ENCODE data around the gene AGAP1.

The AGAP1 gene

DNA sequence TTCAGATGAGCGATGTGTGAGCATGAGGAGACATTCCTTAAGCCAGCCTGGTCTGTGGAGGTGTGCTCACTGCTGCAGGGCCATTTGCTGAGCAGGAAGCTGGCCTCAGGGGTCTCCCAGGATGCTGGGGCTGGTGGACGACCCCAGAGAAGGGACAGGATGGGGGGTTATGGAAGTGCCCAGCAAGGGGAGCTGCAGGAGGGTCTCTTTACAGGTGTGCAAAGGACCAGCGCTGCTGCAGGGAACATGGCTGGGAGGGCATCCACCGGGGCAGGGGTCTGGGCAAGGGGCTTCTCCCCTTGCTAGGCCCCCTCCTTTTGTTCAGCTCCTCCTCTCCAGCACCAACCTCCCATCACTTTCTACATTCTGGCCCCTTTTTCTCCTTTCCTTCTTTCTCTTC is 489.2 kb downstream of the AGAP1 start:
- DNase-seq, result no peak

DNA sequence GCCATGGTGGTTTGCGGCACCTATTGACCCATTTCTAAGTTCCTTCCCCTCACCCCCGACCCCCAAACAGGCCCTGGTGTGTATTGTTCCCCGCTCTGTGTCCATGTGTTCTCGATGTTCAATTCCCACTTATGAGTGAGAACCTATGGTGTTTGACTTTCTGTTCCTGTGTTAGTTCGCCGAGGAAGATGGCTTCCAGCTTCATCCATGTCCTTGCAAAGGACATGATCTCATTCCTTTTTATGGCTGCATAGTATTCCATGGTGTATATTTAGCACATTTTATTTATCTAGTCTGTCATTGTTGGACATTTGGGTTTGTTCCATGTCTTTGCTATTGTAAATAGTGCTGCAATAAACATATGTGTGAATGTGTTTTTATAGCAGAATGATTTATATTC is 490.7 kb downstream of the AGAP1 start:
- DNase-seq, result no peak

DNA sequence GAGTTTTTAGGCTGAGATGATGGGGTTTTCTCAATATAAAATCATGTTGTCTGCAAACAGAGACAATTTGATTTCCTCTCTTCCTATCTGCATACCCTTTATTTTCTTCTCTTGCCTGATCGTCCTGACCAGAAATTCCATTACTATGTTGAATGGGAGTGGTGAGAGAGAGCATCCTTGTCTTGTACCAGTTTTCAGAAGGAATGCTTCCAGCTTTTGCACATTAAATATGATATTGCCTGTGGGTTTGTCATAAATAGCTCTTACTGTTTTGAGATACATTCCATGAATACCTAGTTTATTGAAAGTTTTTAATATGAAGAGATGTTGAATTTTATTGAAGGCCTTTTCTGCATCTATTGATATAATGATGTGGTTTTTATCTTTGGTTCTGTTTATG is 492.5 kb downstream of the AGAP1 start:
- no peak for DNase-seq

DNA sequence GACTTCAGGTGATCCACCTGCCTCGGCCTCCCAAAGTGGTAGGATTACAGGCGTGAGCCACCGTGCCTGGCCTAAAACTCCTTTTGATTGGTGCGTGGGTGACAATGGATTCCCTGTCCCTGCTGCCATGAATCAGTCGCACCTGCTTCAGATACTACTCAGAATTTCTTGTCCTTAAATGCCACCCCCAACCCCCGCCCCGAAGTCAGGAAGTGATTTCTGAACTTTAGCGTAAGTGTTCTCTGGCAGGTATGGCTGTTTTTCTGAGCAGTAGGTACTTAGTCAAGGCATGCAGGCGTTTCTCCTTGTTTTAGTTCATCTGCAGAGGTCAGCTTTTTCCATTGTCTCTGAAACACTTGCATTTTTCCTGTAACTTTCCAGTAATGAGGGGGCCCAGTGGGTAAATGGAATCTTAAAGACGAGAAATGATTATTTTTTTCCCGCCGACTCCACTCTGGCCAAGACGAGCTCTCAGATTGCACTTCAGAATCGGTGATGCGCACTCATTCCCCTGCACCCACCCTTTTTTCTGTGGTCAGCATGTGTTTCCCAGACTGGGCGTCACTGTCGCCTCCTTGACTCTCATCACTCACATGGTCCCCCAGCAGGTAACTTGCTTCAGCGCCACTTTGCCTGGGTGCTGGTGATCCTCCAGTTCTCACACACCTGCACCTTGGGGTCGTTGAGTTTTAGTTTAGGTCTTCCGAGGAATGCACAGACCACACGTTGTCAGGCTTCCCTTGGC is 494.6 kb downstream of the AGAP1 start:
- no peak for DNase-seq

DNA sequence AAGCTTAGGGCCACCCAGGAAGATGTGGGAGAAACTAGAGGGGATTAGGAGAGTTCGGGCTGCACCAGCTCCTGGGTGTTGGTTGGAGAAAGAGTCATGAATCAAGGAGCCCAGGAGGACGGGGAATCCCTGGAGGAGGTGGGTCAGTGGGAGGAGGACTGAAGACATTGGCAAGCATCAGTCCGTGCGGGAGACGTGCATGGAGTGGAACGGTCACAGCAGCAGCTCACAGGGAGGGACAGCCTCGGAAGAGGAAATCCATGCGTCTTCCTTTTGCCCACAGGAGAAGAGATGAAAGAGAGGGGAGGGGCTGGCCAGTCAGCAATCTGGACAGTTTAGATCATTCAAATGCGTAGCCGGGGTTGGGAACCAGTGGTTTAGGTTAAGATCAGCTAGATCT is 495.7 kb downstream of the AGAP1 start:
- DNase-seq, result no peak

DNA sequence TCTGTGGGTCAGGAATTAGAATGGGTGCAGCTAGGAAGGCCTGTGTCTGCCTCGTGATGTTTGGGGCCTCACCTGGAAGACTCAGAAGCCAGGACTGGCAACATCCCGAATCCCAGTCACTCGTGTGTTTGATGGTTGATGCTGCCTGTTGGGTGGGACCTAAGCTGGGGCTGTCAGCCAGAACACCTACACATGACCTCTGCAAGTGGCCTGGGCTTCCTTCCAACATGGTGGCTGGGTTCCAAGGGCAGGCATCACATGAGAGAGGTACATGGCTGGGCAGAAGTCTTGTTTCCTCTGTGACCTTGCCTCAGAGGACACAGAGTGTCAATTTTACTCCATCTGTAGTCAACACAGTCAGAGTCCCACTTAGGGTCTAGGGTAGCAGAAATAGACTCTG is 496.5 kb downstream of the AGAP1 start:
- DNase-seq, result peak; percentile 29

DNA sequence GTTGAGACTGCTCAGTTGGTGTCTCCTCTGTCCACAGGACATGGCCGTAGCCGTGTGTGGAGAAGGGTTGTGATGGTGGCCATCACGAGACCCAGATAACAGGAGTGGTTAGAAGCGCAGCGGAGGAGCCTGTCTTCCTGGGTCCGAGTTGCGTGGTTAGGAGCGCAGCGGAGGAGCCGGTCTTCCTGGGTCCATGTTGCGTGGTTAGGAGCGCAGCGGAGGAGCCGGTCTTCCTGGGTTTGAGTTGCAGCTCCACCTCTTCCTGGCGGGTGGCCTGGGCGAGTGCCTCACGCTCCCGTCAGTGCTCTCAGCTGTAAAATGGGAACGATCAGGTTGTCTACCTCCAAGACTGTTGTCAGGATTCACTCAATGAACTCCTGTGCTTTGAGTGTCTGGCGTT is 498.2 kb downstream of the AGAP1 start:
- DNase-seq, result no peak

DNA sequence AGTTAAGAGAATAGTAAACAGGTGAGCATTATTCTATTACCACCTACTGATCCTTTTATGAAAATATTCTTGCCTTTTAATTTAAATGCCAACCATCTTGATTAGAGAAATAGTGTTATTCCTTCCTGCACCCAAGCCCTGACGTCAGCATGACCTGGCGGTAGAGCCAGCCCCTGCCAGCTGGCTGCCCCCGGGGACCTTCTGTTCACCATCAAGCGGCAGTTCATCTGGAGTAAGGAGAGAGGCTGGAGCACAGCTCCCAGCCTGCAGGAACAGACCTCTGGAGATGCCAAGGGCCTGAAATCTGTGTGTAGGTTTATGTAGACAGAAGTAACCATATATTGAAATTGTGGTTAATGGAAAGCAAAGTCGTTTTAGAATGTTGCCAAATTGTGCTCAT is 502.6 kb downstream of the AGAP1 start:
- DNase-seq, result no peak

DNA sequence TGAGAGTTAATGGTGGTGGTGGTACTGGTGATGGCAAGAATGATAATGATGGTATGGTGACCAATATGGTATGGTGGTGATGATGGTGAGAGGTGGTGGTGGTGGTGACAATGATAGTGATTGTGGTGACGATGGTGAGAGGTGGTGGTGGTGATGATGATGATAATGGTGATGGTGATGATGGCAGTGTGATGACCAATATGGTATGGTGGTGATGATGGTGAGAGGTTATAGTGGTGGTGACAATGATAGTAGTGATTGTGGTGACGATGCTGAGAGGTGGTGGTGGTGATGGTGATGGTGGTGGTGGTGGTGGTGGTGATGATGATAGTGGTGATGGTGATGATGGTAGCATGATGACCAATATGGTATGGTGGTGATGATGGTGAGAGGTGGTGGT is 505.2 kb downstream of the AGAP1 start:
- DNase-seq, result no peak

DNA sequence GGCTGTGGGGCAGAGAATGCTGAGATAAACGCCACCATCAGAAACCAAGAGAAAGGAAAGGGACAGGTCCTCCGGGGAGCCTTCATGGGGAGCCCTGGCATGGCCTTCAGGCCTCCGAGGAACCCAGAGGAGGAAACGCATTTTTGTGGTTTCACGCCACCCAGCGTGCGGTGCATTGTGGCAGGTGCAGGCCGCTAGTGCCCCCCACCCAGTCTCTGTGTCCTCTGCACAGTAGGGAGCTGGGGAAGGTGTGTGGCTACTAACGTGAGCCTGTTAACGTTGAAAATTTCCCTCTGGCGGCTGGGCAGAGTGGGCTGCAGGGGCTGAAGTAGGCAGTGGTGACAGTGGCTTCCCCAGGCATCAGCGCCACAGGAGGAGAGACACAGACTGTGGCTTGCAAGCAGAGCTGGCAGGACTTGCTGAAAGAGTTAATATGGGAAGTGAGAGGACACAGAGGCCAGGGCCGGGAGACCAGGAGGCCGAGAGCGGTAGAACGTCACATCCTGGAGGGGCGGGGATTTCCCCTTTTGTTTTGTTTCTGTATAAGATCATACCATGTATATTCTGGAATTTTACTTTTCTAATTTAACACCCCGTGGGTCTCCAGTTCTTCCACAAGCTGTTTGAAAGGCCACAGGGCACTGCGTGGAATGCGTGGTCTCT is 507.5 kb downstream of the AGAP1 start:
- no peak for DNase-seq

DNA sequence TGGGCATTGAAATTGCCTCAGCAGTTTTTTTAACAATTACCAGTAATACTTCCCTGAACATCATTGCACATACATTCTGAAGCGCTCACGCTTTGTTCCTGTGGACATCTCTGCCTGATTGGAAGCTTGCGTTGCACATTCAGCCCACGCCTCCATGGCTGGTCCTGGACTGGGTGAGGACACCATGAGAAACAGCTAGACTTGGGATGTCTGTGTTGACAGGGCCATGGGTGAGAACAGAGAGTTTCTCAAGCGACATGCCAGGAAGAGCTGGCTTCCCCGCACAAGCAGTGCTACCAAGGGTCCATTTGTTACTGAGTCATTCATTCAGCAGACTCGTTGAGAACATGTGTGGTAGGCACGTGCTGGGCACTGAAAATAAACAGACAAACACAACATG is 508.0 kb downstream of the AGAP1 start:
- no peak for DNase-seq

DNA sequence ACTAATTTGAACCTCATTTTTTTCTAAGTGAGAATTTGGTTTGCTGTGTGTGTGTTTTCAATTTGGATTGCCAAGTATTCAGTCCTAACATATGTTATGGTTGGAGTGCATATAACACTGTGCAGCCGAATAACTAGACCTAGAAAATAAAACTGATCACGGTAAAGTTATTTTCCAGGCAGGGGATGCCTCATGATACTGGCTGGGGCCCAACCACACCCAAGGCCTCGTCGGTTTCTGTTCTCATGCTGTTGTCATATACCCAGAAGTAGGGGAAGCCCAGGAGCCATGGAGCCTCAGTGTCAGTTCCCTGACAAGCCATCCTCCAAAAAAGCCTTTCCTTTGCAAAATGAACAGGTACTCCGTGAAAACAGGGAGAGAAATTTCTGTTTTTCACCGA is 514.2 kb downstream of the AGAP1 start:
- DNase-seq, result no peak

DNA sequence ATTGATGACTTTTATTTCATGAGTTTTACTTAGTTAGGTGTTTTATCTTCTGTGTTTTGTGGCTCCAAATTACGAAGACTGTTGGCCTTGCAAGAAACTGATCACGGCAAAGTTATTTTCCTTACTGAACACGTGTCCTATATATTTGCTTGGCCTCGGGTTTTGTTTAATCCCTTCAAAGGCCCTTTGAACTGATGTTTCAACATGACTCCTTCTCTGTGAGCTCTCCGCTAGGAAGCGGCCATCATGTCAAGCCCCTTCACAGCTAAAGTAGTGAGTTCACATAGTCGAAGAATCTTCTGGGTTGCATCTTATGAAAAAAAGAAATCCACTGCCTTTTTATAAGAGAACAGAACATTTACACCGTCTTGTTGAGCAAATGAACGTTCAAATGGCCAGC is 515.0 kb downstream of the AGAP1 start:
- no peak for DNase-seq

DNA sequence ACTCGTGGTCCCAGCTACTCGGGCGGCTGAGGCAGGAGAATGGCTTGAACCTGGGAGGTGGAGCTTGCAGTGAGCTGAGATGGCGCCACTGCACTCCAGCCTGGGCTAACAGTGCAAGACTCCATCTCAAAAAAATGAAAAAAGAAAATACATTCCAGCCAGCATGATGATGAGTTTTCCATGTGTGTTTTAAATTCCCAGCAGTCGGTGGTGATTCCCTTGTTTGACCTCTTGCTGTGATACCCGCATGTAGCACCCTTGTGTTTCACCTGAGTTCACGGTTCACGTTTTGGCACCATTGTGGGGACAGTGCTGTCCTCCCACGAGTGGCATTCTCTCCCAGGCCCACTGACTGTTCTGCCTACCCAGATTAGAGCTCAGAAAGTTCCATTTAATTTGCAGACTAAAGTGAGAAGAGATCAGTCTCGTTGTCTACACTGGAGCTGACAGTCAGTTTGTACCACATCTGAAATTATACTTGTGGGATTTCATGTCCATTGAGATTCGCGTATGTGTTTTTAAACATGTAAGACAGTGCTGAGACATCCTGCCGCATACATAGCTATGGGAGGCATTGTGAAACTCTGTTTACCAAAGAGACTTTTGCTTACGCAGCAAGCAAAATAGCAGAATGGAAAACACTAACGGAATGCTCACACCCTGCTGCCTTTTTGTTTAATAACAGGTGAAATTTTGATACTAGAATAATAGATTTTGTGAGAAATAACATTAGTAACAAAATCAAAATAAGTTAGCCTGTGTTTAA is 517.3 kb downstream of the AGAP1 start:
- no peak for DNase-seq

DNA sequence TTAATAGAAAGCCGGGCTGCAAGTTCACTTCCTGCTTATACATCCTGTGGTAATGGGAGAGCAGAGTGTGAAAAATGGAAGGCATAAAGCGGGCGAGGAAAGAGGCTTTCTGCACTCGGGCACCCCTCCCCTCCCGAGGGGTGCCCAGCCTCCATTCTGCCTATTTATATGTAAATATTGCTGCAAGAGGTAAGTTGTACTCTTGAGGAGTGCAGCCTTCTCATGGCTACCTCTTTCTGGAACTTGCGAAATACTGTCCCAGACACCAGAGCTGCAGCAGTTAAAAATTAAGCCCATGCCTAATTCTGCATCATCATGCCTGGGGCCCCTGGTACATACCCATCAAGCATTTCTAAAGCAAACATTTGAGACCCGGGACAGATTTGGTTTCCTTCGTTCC is 518.3 kb downstream of the AGAP1 start:
- DNase-seq, result no peak

DNA sequence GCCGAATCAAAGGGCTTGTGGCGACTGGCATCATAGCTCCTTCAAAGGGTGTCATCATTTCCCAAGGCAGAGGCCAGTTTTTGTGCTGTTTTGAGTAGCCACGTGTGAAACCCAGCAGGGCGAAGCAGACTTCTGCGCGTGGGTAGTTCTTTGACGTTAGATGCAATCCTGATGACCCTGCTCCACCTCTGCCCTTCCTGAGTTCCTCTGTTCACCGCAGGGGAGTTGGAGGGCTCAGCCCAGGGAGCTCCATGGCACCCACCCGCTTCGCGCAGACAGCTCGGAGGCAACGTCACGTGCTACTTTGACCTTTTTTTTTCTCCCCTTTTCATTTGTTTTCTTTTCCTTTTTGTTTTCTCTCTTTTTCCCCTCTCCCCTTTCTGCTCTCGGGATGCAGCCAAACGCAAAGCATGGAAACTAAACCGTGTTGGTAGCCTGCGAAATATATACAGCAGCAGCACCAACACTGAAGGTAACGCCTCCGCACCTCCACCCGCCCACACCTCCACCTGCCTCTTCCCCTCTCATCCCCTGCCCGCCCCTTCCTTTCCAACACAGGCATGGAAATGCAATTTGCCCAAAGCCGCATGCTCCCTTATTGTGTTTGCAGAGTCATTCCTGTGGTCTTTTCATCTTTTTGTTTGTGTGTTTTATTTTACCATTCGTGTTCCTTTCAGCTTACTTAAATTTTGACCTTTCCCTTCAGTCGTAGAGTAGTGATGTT is 520.7 kb downstream of the AGAP1 start:
- DNase-seq, result no peak

DNA sequence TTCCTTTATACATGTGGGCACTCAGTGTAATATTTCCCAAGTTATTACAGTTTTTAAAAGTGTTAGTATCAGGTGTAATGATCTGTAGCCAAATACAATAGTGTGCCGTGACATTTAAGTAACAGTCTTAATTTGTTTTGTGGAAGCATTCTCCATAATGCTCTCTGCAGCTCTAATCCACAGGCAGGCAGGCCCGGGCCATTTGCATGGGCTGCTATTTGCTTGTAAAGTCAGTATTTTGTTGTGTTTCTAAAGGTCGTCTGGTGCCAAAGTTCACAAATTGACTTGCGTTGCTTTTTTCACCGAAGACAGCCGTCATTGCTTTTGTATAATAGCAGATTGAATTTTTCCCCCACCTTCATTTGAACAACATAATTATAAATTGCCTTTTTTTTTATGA is 521.3 kb downstream of the AGAP1 start:
- no peak for DNase-seq

DNA sequence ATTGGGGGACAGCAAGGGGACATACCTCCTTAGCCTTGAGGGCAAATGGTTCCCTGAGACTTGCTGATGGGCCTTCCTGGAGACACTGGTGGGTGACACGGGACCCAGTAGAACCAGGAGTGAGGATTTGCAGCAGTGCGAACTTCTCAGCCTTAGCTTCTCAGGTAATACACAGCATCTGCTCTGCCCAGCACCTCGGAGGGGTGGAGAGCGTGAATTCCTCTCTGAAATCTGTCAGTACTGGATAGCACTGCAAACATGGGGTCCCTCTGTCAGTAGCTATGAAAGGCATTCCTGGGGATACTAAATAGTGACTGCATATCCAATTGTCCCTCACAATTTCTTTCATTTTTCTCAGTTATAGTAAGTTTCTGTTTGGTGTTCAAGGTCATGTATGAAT is 522.7 kb downstream of the AGAP1 start:
- no peak for DNase-seq

DNA sequence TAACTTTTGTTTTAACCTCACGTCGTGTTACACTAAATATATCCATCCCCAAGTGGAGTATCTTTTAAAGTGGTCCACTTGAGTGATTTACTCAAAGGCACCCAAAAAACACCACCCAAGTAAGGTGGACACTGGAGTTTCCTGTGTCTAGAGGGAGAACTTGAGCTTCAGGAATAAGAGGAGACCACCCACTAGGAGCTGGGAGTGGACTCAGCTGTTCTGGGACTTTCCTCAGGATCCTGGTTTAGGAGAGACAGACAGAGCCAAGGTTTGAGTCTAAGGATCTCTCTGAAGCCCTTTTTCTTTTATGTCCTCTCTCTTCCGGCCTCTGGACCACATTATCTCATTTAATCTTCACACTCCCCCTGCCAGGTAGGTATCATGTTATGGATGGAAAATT is 523.6 kb downstream of the AGAP1 start:
- DNase-seq, result no peak

DNA sequence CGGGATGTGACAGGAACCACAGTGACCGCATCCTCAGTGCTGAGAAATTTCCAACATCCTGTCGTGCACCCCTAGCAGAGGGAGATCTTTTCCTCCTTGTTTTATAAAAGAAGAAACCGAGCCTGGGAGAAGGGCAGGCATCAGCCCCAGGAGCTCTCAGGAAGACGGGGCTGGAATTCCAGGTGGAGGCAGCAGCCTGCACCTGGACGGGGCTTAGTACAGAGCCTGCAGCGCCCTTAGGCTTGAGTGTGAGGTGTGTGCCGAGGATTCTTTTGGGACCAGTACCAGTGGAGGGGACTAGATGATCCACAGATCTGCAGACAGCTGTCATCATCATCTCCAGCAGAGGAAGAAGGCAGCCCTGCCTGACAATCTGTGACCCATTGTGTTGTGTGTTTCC is 525.6 kb downstream of the AGAP1 start:
- DNase-seq, result no peak

DNA sequence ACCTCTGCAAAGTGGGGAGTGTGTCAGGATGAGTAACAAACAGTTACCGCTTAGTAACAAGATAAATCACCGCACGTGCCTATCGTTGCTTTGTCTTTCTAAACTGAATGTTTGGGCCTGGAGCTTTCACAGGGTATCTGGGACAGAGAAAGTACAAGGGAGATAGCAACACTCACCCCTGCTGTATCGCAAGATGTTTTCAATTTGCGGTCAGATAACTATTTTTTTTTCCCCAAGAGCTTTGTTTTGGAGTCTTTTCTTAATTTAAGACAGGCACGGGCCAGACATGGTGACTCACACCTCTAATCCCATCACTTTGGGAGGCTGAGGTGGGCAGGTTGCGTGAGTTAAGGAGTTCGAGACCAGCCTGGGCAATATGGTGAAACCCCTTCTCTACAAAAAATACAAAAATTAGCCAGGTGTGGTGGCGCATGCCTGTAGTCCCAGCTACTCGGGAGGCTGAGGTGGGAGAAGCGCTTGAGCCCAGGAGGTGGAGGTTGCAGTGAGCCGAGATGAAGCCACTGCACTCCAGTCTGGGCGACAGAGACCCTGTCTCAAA is 527.7 kb downstream of the AGAP1 start:
- DNase-seq, result no peak

DNA sequence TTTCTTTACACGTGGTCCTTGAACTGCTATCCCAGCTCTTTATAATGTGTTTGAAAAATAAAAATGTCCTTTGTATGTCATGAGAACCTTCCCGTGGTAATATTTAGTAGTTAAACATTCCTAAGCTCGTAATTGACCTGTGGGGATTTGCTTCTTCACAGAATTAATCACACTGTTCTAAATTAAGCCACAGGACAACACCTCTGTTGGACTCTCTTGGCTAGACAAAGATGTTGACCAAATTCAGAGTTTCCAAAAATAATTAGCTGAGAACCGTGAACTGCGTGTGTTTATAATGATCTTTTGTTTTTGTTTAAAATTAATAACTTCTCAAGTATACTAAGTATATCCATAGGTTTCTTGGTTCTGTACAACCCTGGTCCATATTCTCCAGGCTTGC is 528.3 kb downstream of the AGAP1 start:
- no peak for DNase-seq

DNA sequence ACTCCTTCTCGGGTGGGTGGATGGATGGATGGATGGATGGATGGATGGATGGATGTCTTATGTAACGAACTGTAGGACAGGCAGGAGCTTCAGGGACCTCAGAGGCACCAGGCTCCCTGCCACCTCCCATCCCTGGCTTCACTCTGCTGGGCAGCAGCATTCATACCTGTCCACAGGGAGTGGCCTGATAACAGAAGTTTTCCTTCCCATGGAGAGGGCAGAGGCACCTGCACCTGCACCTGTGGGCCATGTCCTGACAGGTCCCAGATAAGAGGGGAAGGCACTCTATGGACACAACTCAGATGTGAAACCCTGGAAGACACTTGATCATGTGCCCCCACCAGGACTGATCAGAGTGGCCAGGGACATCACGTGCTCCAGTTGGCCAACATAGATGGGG is 532.0 kb downstream of the AGAP1 start:
- no peak for DNase-seq
